IPS DF 19.7 (cell line): Measurements from ENCODE around the gene EBP.
A peak's percentile ranks its signal among the peaks of the same experiment; 100 is the strongest.
"Not testable (repeated sequence)": the region's sequence is repeated elsewhere in the genome, so short reads cannot be mapped to it uniquely, and the experiment has no call there.

Experiments
- DNase-seq: peaks from one replicate; pipeline ENCODE4 v3.0.0-alpha.2; 2013; ENCODE audit warnings: low read depth, low spot score

Gene EBP

DNA sequence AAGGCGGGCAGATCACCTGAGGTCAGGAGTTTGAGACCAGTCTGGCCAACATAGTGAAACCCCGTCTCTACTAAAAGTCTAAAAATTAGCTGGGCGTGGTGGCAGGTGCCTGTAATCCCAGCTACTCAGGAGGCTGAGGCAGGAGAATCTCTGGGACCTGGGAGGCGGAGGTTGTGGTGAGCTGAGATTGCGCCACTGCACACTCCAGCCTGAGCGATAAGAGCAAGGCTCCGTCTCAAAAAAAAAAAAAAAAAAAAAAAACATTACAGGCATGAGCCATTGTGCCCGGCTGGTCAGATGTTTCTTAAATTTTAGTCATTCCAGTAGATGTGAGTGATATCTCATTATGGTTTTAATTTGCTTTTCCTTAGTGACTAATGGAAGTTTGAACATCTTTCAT, 4.2 kb downstream of the EBP start:
- DNase-seq: not testable (repeated sequence)

DNA sequence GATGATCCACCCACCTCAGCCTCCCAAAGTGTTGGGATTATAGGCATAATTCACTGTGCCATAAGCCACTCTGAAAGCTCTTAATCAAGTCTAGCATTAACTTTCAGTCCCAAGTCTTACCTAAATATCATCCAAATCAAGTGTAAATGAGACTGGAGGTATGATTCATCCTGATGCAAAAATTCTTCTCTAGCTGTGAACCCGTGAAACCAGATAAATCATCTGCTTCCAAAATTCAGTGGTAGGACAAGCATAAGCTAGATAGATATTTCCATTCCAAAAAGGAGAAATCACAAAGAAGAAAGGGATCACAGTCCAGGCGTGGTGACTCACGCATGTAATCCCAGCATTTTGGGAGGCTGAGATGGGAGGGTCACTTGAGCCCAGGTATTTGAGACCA, 9.1 kb downstream of the EBP start:
- DNase-seq: no peak

DNA sequence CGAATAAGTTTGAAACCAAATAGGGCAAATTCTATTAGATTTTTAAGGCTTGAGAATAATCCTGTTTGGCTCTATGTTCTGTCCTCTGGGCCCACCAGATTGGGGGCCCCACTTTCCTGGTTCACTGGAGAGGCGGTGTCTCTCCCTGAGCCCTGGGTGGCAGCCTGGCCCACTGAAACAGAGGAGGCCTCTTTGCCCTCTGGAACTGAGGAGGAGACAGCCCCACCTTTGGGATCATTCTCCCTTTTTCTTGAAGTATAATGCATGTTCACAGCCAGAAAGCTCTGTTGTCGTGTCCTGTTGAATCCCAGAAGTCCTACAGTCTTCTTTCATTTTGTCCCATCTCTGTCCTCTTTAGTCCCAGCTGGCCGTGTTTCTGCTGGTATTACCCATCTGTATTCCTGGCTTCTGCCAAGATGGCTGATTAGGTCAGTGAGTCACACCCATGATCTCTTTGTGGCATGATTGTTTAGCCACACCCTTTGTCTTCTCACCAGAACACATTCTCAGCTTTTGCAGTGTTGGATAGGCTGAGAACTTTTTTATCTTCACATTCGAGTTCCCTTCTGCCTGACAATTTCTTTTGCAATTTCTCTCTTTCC, 9.9 kb downstream of the EBP start:
- DNase-seq: no peak

DNA sequence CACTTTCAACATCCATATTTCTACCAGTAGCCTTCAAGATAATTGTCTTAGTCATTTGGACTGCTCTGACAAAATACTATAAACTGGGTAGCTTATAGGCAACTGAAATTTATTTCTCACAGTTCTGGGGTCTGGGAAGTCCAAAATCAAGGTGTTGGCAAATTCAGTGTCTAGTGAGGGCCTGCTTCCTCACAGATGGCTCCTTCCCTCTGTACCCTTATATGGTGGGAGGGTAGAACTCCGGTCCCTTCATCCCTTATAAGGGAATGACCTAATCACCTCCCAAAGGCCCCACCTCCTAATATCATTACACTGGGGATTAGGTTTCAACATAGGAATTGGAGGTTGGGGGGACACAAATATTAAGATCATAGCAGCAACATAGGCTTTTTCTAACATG, 10.6 kb downstream of the EBP start:
- DNase-seq: no peak

DNA sequence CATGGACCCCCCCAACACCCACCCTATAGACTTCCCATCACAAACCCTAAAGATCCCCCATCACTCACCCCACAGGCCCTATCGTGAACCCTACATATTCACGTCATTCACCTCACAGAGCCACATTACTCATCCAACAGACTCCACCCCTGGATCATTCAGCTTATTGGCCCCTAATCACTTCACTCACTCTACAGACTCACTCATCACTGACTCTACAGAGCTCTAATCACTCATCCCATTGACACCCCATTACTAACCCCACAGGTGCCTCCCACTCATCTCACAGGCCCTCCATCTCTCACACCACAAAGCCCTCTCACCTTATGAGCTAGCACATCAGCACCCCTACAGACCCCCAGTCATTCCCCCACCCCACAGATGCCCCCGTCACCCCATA, 11.6 kb downstream of the EBP start:
- DNase-seq: no peak

DNA sequence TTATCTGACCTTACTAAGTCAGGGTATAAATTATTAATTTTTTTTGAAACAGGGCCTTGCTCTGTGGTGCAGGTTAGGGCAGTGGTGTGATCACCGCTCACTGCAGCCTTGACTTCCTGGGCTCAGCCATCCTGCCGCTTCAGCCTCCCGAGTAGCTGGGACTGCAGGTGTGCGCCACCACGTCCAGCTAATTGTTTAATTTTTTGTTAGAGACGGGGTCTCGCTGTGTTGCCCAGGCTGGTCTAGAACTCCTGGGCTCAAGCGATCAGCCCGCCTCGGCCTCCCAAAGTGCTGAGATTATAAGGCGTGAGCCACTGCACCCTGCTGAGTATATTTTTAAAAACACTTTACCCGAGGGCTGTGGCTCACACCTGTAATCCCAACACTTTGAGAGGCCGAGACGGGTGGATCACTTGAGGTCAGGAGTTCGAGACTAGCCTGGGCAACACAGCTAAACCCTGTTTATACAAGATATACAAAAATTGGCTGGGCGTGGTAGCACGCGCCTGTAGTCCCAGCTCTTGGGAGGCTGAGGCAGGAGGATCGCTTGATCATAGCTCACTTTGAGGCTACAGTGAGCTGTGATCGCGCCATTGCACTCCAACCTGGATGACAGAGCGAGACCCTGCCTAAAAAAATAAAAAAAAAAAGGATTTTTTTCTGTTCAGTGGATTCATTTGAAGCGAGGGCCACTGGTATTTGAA, 17.2 kb downstream of the EBP start:
- DNase-seq: no peak

DNA sequence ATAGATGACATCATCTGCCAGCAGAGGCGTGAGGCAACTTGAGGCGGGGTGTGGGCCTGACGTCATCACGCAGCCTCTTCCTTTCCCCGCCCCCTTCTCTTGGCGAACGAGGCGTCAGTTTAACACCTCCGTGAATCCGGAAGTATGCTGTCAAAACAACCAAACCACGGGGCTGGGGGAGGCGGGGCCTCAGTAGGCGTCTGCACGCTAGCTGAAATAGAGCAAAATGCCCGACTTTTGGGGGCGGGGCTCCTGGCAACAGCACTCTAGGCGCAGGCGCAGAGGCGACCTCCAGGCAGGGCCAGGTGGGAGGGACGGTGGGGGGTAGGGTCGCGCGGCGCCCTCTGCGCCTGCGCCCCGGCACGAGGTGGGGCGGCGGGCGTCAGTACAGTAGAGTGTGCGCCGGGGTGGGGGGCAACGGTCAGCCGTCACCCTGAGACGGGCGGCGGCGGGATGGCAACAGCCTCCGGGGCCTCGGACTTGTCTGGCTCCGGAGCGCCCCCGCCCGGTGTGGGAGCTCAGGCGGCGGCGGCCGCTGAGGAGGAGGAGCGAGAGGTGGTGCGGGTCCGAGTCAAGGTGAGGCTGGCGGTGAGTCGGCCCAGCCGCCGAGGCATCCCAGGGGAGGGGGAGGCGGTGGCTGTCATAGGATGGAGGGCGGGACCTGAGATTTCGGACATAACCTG, 17.9 kb downstream of the EBP start, which contains the start of gene TBC1D25:
TSS of gene TBC1D25 (plus strand) at position 370 of the 683 bp plus-strand sequence. CDS start at position 454, 84 bp downstream.
- peak; percentile 82 for DNase-seq

DNA sequence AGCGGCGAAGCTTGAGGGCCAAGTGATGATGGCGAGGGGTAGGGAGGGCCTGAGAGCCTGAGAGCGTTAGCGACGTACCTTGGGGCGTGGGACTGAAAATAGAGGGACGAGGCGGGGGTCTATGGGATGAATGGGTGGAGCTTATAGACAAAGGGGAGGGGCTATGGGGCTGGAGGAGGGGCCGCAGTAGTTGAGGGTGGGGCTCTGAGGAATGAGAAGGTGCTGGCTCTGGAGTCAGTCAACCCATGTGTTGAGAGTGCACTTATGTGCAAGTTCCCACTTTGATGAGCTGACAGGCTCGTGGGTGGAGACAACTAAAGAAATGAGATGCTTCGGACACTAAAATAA, 18.4 kb downstream of the EBP start:
- DNase-seq: no peak

DNA sequence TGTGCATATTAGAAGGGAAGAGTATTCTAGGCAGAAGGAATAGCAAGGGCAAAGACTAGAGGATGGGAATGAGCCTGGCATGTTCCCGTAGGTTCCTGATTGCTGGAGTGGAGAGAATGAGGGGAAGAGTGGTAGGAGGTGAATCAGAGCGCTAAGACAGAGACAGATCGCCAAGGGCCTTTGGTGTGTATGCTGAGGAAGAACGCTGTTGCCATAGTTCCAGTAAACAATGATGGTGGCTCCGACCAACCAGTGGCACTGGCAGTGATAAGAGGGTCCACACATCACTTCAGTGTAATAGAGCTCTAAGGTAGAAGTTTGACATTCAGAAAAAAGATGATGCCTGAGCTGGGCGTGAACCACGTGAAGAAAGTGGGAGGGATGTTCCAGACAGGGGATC, 18.9 kb downstream of the EBP start:
- DNase-seq: no peak

DNA sequence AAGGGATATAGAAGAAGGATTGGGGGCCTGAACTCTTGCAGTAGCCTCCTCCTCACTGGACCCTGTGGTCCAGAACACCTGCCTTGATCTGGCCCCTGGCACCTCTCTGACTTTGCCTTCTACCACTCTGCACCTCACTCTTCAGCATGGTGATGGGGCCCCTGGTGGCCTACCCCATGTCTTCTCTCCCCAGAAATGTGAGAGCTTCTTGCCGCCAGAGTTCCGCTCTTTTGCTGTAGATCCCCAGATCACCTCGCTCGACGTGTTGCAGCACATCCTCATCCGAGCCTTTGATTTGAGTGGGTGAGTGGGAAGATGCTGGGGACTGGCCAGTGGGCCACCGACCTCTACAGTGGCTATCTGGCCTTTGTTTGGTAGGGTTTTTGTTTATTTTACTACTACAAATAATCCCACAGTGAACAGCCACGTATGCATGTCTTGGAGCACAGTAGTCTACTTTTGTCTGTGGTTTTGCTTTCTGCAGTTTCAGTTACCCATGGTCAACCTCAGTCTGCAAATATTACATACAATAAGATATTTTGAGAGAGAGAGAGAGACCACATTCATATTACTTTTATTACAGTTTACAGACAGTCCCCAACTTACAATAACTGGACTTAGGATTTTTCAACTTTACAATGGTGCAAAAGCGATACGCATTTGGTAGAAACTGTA, 19.7 kb downstream of the EBP start:
- DNase-seq: no peak

DNA sequence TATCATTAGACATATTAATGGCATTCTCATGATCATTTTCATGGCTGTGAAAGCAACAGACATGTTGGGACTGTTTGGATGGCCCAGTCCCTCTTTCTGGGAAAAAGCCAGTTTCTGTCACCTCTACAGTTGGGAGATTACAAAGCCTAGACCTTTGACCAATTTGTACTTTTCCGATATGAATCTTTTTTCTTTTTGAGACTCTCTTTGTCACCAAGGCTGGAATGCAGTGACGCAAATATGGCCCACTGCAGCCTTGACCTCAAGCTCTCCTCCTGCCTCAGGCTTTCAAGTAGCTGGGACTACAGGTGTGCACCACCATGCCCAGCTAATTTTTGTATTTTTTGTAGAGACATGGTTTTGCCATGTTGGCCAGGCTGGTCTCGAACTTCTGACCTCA, 27.3 kb downstream of the EBP start:
- no peak for DNase-seq

DNA sequence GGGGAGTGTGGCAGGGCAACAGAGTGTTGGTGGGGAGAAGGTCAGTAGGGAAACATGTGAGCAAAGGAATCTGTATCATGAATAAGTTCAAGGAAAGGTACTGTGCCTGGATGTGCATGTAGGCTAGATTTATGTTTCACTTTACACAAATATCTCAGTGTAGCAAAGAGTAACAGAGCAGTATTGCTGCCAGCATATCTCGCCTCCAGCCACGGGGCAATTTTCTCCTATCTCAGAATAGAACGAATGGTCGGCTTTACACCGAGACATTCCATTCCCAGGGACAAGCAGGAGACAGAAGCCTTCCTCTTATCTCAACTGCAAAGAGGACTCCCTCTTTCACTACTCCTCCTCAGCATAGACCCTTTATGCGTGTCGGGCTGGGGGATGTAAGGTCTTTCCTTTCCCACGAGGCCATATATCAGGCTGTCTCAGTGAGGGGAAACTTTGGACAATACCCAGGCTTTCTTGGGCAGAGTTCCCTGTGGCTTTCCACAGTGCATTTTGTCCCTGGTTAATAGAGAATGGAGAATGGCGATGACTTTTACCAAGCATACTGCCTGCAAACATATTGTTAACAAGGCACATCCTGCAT, 34.2 kb downstream of the EBP start:
- DNase-seq: not testable (repeated sequence)

DNA sequence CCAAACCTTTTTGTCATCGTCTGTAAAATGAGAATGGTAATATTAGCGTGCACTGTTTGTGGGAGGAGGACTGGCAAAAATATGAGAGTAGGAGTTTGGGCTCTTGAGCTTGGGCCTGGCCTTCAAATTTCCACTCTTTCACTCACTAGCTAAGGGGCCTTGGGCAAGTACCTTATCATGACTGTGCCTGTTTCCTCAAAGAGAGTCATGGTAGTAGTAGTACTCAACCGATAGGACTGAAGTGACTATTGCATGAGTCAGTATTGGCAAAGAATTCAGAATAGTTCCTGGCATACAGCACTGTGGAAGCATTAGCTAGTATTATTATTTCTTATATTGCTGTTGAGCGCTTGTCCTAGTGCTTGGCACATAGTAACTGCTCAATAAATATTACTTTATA, 36.7 kb downstream of the EBP start:
- DNase-seq: no peak

DNA sequence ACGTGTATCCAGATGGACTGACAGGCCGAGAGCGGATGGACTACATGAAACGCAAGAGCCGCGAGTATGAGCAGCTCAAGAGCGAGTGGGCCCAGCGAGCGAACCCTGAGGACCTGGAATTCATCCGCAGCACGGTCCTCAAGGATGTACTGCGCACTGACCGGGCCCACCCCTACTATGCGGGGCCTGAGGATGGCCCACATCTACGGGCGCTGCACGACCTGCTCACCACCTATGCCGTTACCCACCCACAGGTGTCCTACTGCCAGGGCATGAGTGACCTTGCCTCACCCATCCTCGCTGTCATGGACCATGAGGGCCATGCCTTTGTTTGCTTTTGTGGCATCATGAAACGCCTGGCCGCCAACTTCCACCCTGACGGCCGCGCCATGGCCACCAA, 38.0 kb downstream of the EBP start:
- no peak for DNase-seq

DNA sequence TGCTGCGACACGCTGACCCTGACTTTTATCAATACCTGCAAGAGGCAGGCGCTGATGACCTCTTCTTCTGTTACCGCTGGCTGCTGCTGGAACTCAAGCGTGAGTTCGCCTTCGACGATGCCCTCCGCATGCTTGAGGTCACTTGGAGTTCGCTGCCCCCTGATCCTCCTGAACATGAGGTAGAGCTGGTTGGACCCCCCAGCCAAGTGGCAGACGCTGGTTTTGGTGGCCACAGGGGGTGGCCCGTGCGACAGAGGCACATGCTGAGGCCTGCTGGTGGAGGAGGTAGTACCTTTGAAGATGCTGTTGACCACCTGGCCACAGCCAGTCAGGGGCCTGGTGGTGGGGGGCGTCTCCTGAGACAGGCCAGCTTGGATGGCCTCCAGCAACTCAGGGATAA, 38.4 kb downstream of the EBP start:
- DNase-seq: no peak

DNA sequence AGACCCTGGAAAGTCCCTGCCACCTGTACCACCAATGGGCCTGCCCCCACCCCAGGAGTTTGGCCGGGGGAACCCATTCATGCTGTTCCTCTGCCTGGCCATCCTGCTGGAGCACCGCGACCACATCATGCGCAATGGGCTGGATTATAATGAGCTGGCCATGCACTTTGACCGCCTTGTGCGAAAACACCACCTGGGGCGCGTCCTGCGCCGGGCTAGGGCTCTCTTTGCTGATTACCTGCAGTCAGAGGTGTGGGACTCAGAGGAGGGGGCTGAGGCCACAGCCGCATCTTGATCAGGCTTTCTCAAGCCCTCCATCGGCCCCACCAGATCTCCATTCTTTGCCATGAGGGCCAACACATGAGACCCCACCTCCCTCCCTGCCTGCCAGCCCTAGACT, 39.1 kb downstream of the EBP start:
- no peak for DNase-seq

DNA sequence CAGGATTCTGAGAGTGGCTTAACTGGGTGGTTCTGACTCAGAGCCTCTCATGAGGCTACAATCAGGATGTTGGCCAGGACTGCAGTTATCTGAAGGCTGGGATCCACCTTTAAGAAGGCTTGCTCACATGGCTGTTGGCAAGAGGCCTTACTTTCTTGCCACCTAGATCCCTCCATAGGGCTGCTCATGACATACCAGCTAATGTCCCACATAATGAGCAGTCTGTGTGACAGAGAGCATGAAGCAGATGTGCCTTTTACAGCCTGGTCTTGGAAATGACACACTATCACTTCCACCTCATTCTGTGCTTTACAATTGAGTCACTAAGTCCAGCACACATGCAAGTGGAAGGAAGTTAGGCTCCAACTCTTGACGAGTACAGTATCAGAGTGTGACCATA, 48.4 kb downstream of the EBP start:
- DNase-seq: no peak

DNA sequence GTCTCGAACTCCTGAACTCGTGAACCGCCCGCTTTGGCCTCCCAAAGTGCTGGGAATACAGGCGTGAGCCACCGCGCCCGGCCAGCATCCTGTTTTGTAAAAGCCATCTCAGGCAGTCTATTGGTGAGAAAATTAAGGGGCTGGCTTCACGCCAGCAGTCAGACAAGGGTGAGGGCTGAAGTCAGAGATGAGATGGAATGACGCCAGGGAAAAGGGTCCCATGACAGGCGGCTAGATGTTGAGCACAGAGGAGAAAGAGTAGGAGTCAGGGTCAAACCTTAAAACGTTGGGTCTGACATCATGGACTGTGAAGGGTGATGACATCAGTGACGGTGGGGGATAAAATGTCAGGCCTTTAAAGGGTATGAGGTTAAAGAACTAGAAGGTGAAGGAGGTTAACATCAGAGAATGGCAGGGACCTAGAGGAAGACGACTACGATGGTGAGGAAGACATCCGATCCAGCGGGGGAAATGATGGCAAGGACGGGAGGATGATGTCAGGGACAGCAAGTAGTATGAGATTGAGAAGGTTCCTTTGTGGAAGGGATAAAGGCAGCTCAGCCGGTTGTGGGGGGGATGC, 52.2 kb downstream of the EBP start:
- DNase-seq: no peak

DNA sequence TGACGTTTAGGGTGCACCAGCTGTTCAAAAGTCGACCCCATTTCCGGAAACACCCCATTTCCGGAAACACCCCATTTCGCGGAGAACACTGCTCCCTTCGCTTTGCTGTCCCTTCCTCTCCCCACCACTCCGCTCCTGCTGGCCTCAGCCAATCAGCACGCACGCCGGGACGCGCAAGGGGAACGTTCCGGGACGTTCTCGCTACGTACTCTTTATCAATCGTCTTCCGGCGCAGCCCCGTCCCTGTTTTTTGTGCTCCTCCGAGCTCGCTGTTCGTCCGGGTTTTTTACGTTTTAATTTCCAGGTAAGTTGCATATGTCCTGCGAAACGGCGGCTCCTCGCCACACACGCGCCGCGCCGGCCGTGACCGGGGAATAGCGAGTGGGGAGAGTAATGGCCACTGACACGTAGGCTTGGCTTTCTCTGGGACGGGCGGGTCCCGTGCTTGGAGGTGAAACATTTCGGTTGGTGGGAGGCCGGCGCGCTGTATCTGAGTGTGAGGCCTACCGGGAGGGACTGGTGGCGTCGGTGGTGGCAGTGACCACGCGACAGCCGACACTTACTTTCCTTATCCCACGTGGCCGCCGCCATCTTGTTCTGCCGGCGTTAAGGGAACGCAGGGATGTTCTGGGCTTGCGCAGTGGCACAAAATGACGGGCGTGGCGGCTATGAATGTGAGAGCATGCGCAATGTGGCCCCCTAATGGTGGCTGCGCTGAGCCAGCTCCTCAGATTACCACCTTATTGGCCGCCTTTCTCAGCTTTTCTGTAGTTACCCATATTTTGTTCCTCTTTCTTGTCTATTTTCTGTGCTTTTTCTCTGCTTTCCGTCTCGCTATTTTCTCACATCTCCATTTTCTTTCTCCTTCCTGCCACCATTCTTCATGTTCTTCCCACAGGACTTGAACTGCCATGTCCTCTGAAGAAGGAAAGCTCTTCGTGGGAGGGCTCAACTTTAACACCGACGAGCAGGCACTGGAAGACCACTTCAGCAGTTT, 53.0 kb downstream of the EBP start, which contains the start of gene RBM3:
TSS of gene RBM3 (plus strand) at position 215 of the 997 bp plus-strand sequence. CDS start at position 912, 697 bp downstream.
- DNase-seq: no peak

DNA sequence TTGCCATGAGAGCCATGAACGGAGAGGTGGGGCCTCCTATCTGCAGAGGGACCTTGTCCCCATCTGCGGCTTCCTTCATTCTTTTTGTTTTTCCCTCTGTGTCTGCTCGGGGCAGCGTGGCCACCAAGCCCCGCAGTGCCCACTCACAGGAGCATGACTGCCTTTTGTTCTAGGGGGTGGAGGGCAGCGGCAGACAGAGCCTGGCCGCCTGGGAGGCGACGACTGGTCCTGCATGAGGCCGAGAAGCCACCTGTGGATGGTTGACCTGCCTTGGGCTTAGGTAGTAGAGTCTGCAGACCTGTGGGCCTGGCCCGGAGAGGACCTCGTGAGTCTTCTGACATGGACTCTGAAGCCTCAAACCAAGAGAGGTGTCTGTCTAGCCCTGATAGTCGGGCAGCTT, 54.0 kb downstream of the EBP start:
- no peak for DNase-seq
